Heart right ventricle (tissue), 16 donors: ENCODE measurements around the gene SLF1. TPM values are rescaled to one million over a fixed set of nuclear protein-coding genes. Genes with fewer than 3 reads are reported as not detected.

Experiments used
- ATAC-seq, 8 donors: fragments of 200-7000 bp; cut with Tn5 transposase; one replicate each; pipeline ENCODE4 v1.9.1; 2020; ENCODE audit warnings: mild to moderate bottlenecking in 8 of 8, moderate library complexity in 8 of 8, moderate number of reproducible peaks in 1 of 8
- DNase-seq, 2 donors: peaks; one replicate each; pipeline ENCODE4 v3.0.0-alpha.2; 2020
- H3K27ac ChIP-seq, 10 donors: fragments of 200-600 bp; sonication (generic) in 2 of 10; one replicate each; pipeline versions ENCODE4 v1.5.0 to v1.8.0; 2020 to 2022; ENCODE audit warnings: mild to moderate bottlenecking in 3 of 10
- H3K27me3 ChIP-seq, 7 donors: fragments of 200-600 bp; one replicate each; pipeline ENCODE4 v1.8.0; 2021 to 2022; ENCODE audit warnings: mild to moderate bottlenecking in 2 of 7
- H3K36me3 ChIP-seq, 9 donors: fragments of 200-600 bp; sonication (generic) in 1 of 9; one replicate each; pipeline versions ENCODE4 v1.5.0 to v1.8.0; 2020 to 2022; ENCODE audit warnings: mild to moderate bottlenecking in 2 of 9
- H3K4me1 ChIP-seq, 9 donors: fragments of 200-600 bp; sonication (generic) in 1 of 9; one replicate each; pipeline versions ENCODE4 v1.5.0 to v1.8.0; 2020 to 2022; ENCODE audit warnings: mild to moderate bottlenecking in 4 of 9
- H3K4me3 ChIP-seq, 10 donors: fragments of 200-600 bp; sonication (generic) in 2 of 10; one replicate each; pipeline versions ENCODE4 v1.5.0 to v1.8.0; 2020 to 2022; ENCODE audit warnings: mild to moderate bottlenecking in 7 of 10, moderate library complexity in 2 of 10
- H3K9me3 ChIP-seq, 11 donors: fragments of 200-600 bp in 10 of 11; sonication (generic) in 2 of 11; one replicate each; pipeline versions ENCODE4 v1.5.0 to v1.8.0; 2013 to 2022; ENCODE audit warnings: mild to moderate bottlenecking in 2 of 11, control low read depth in 1 of 11, moderate library complexity in 1 of 11
- CTCF ChIP-seq, 9 donors: fragments of 200-600 bp; sonication (generic) in 2 of 9; IDR thresholded peaks; one replicate each; pipeline versions ENCODE4 v1.5.0 to v1.8.0; 2021 to 2022; ENCODE audit warnings: antibody characterized with exemption in 9 of 9, mild to moderate bottlenecking in 5 of 9, moderate library complexity in 1 of 9
- WGBS, 2 donors: extraction: QIAGEN DNeasy Blood & Tissue Kit; methylation state at CpG; one replicate each; pipeline ENCODE4 v1.1.7; 2013; ENCODE audit warnings: inconsistent platforms in 1 of 2; 5-methylcytosine and 5-hydroxymethylcytosine counted together
- intact Hi-C, 10 donors: fragments of 100-400 bp; cut with DNase I; formaldehyde crosslinking; loops; one replicate each; pipeline versions ENCODE4 v1.11.1 to v1.14.2; 2022
- polyA plus RNA-seq, 2 donors: library from polyadenylated mRNA; stranded (reverse); fragments of 200-250 nt; gene quantifications; one replicate each; pipeline ENCODE4 v1.2.3, GENCODE V29; 2013
- total RNA-seq, 10 donors: library from RNA; stranded (reverse); fragmentation: NEBNext Ultra II Directional in 3 of 10; extraction: Animal tissue kit (Norgen Biotek cat#: 25700) in 3 of 10; gene quantifications; one replicate each; pipeline versions ENCODE4 v1.2.1 to v1.2.4, GENCODE V29; 2021 to 2023
- donor health status: Arrhythmogenic right ventricular cardiomyopathy.
- donor health status: ischemic (EF 13 %, LVEDD 7.1; RV severe dilation, severe dysfunction).
- donor health status: healthy with polysubstance abuse.
- donor health status: DM: no; HTN: yes; CAD: no.
- donor health status: DM: no; HTN: no; CAD: no.
- donor health status: ischemic (EF 25% LVEDD 6.9; RV normal size, moderate dysfunction).
- donor health status: ischemic (EF 25% LVEDD 5.7; RV mildly dilated, moderate dysfunction).
- donor health status: healthy.
- donor health status: DM: yes; HTN: yes; CAD: no.
- donor health status: Ischemic cardiomyopathy.
- donor health status: ischemic (EF 35%, LVEDD 5.7; RV mildly dilated, moderate dysfunction).
- donor health status: nonischemic (EF 11% LVEDD 7.7; RV severe dilation, severe dysfunction).
- donor health status: DM: yes; HTN: yes; CAD: no.
- donor health status: PGD.
- donor health status: ischemic (EF 29% LVEDD 5.4; RV normal size, mild dysfunction).
- donor health status: nonischemic (EF 23%, LVEDD 6.1; RV moderate dilation, normal function).

Gene SLF1
- total and polyA plus RNA-seq, 12 donors, result 2.3 to 10.0 (median 4.5) TPM

DNA sequence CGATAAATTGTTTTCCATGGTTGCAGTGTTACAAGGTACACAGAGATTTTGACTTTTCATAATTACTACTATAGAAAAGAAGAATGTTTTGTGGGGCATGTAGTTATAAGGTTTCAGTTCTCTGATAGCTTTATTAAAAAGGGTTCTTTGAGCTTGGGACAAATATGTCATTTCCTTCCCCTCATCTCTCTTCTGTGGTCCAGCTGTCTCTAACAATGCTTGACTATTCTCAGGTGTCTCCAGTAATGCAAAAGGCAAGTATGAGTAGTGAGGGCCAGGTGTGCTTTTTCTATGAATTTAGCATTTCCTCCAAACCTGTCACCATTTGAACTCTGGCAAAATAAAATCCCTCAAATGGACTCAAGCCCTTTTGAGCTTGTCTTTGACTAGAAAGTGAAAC is 84.3 kb downstream of the SLF1 start:
- no peaks in the 10 kb centered on the region for H3K4me1 ChIP-seq
- no peaks in the 10 kb centered on the region for H3K27me3 ChIP-seq
- no peak for DNase-seq
- intact Hi-C loops, result no loop called here
- ATAC-seq, result no peak
- H3K27ac ChIP-seq, result no peak overlapping the region
- no peak for TF ChIP-seq CTCF (IDR thresholded peaks at IDR 0.05)
- H3K36me3 ChIP-seq, result peaks cover 0 to 35% (median 0%) of the 10 kb centered on the region in 9 donors
- H3K9me3 ChIP-seq, result no peaks in the 10 kb centered on the region
- no peak overlapping the region for H3K4me3 ChIP-seq
- 96 to 98% methylated on average over 1 of the region's 1 CpG for WGBS, 2 donors

DNA sequence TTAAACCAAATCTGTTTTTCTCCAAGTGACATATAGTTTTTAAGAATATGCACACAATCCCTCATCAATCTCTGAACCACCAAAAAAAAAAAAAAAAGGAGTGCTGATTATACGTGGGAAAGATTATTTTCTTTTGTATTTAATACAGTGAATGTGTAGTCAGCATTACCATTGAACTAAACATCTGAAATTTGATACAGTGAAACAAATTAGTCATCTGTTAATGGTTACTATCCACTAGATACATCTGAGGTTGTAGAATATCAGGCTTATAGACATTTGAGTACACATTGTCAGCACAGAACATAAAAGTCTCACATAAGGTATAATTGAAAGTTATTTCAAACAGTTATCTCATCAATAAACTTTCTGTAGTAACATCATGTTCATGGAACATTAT is 87.0 kb downstream of the SLF1 start:
- ATAC-seq (no peak), DNase-seq (no peak)
- no peak for TF ChIP-seq CTCF (IDR thresholded peaks at IDR 0.05)
- Histone ChIP-seq H3K4me1 (no peaks in the 10 kb centered on the region), H3K9me3 (no peaks in the 10 kb centered on the region), H3K27ac (no peak overlapping the region), H3K27me3 (no peaks in the 10 kb centered on the region), H3K36me3 (peaks cover 0 to 61% (median 0%) of the 10 kb centered on the region in 9 donors), H3K4me3 (no peak overlapping the region)
- 76 to 80% methylated on average over 1 of the region's 1 CpG for WGBS, 2 donors
- intact Hi-C loops, result no loop called here

- no peak overlapping the region for H3K4me3 ChIP-seq
- H3K36me3 ChIP-seq, result peaks cover 0 to 68% (median 7%) of the 10 kb centered on the region in 9 donors
- WGBS, 2 donors, result 63 to 67% methylated on average over 2 of the region's 2 CpGs
- no peaks in the 10 kb centered on the region for H3K27me3 ChIP-seq
- no peaks in the 10 kb centered on the region for H3K4me1 ChIP-seq
- no peak overlapping the region for H3K27ac ChIP-seq
- DNase-seq (no peak), ATAC-seq (no peak)
- no peak for TF ChIP-seq CTCF (IDR thresholded peaks at IDR 0.05)
- H3K9me3 ChIP-seq, result no peaks in the 10 kb centered on the region
- intact Hi-C loops, result no loop called here
Measured at GRCh38 chr5:94707359-94707758, 88.9 kb downstream of the SLF1 start.

GRCh38 chr5:94709277-94709676 is 90.8 kb downstream of the SLF1 start:
- ATAC-seq (no peak), DNase-seq (no peak)
- Histone ChIP-seq H3K4me1 (no peaks in the 10 kb centered on the region), H3K9me3 (no peaks in the 10 kb centered on the region), H3K27me3 (no peaks in the 10 kb centered on the region), H3K27ac (no peak overlapping the region), H3K4me3 (no peak overlapping the region), H3K36me3 (peaks cover 0 to 81% (median 7%) of the 10 kb centered on the region in 9 donors)
- TF ChIP-seq CTCF (IDR thresholded peaks at IDR 0.05), result no peak
- 87 to 93% methylated on average over 1 of the region's 1 CpG for WGBS, 2 donors
- intact Hi-C loops, result no loop called here

DNA sequence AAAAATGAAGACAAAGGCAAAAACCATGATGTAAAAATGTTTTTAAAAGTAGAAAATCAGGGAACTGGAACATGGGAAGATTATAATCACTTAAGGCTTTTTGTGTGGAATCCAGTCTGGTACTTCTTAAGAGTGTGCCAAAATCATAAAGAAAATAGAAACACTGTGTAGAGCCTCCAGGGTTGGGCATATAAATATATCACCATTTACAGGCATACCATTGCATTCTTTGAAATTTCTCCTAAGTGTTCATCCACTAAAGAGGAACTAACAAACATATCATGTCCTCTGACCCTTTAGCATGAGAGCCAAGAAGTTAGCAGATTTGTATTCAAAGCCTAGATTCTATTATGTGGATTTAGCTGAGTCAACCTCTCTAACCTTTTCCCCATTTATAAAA is 93.3 kb downstream of the SLF1 start:
- TF ChIP-seq CTCF (IDR thresholded peaks at IDR 0.05), result no peak
- H3K9me3 ChIP-seq, result no peaks in the 10 kb centered on the region
- DNase-seq (no peak), ATAC-seq (no peak)
- H3K4me3 ChIP-seq, result no peak overlapping the region
- no peaks in the 10 kb centered on the region for H3K4me1 ChIP-seq
- intact Hi-C loops, result no loop called here
- H3K27ac ChIP-seq, result no peak overlapping the region
- peaks cover 0 to 69% (median 7%) of the 10 kb centered on the region in 9 donors for H3K36me3 ChIP-seq
- H3K27me3 ChIP-seq, result no peaks in the 10 kb centered on the region
